NCI-H446 (cell line): ENCODE measurements around the gene NT5DC4.

ENCODE experiments used
- DNase-seq, 2 experiments: peaks; one replicate each; lab custom pipeline; 2025; lab: John Stamatoyannopoulos, UW

Gene NT5DC4

GRCh38 chr2:112754564-112754963 lies 33.7 kb downstream of the NT5DC4 start:
- DNase-seq = no peak

- no peak for DNase-seq
Measured at GRCh38 chr2:112755444-112755843, 34.6 kb downstream of the NT5DC4 start.

- no peak for DNase-seq
Measured at GRCh38 chr2:112756207-112756606, 35.4 kb downstream of the NT5DC4 start.

GRCh38 chr2:112757265-112757664 lies 36.4 kb downstream of the NT5DC4 start:
- no peak for DNase-seq

GRCh38 chr2:112758711-112759110 lies 37.9 kb downstream of the NT5DC4 start:
- no peak for DNase-seq

GRCh38 chr2:112760149-112760548 lies 39.3 kb downstream of the NT5DC4 start:
- DNase-seq = no peak

- no peak for DNase-seq
Measured at GRCh38 chr2:112762276-112762675, 41.5 kb downstream of the NT5DC4 start.

GRCh38 chr2:112764071-112765044 lies 43.5 kb downstream of the NT5DC4 start, which contains the start of gene CKAP2L:
Gene CKAP2L (minus strand): TSS chr2:112764609. CDS start chr2:112764598, 11 bp downstream.
- peak; percentile 91 to 98 for DNase-seq

- no peak for DNase-seq
Measured at GRCh38 chr2:112765251-112765650, 44.4 kb downstream of the NT5DC4 start.

- no peak for DNase-seq
Measured at GRCh38 chr2:112767693-112768330, 47.0 kb downstream of the NT5DC4 start.

GRCh38 chr2:112768432-112768831 lies 47.6 kb downstream of the NT5DC4 start:
- no peak for DNase-seq

GRCh38 chr2:112772322-112772721 lies 51.5 kb downstream of the NT5DC4 start:
- DNase-seq = no peak

GRCh38 chr2:112772911-112773475 lies 52.2 kb downstream of the NT5DC4 start:
- no peak for DNase-seq

- no peak for DNase-seq
Measured at GRCh38 chr2:112773556-112773955, 52.7 kb downstream of the NT5DC4 start.

GRCh38 chr2:112774536-112775285 lies 53.9 kb downstream of the NT5DC4 start:
- DNase-seq = no peak

GRCh38 chr2:112776113-112776512 lies 55.3 kb downstream of the NT5DC4 start:
- DNase-seq = no peak

GRCh38 chr2:112777036-112777435 lies 56.2 kb downstream of the NT5DC4 start:
- DNase-seq = no peak

GRCh38 chr2:112779598-112779997 lies 58.8 kb downstream of the NT5DC4 start:
- no peak for DNase-seq

- DNase-seq = no peak
Measured at GRCh38 chr2:112782234-112782799, 61.5 kb downstream of the NT5DC4 start.

- DNase-seq = no peak
Measured at GRCh38 chr2:112783187-112783714, 62.4 kb downstream of the NT5DC4 start.
